RWPE1 (cell line): Measurements from ENCODE around the gene ATXN7L2.

Source experiments
- CTCF ChIA-PET: fragments of 350-600 bp; sonication (Branson Sonifier 250); formaldehyde crosslinking; extraction: SDS; loops from one replicate; lab custom pipeline; 2021; lab: Yijun Ruan, JAX
- POLR2A ChIA-PET: fragments of 400-600 bp; formaldehyde crosslinking; extraction: SDS; loops from one replicate; lab custom pipeline; 2020; ENCODE audit warnings: antibody characterized with exemption; ENCODE audit not compliant: low non-redundant PET; lab: Yijun Ruan, JAX
- DNase-seq: peaks from one replicate; pipeline ENCODE4 v3.0.0; 2012; ENCODE audit warnings: low spot score
- H3K27ac ChIP-seq: fragments of 450-650 bp; 2 replicates; pipeline ENCODE4 v1.5.1; 2017
- TF ChIP-seq, protein P1 (sequence below): fragments of 450-650 bp; conservative IDR thresholded peaks from 2 replicates; pipeline ENCODE4 v1.5.1; 2017; ENCODE audit warnings: low read depth, mild to moderate bottlenecking

The ATXN7L2 gene, protein sequence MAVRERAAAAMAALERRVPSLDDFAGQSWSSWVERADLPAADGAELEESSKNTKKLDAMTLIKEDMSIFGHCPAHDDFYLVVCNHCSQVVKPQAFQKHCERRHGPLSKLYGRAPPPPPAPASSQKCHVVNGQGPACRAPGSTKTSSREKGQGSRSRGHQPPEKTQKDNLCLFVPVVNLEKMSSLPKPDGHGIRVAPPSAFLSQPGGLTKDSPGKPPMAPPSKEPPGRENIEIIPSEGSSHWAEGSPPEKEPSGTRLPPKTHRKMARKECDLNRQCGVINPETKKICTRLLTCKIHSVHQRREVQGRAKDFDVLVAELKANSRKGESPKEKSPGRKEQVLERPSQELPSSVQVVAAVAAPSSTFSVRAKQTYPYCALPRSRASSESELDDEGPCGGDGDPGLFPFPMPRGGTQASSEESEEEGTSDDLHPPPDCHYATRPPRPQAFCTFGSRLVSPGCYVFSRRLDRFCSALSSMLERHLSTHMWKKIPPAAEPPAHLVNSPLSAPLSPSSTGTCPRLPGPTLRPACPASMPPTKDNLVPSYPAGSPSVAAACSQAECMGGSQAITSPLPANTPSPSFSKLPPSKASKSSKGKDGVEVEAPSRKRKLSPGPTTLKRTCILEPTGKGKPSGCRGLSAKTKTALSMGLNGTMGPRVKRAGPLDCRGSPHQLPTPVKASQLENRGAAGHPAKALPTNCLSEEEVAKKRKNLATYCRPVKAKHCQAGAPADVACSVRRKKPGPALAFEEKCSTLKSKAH

DNA sequence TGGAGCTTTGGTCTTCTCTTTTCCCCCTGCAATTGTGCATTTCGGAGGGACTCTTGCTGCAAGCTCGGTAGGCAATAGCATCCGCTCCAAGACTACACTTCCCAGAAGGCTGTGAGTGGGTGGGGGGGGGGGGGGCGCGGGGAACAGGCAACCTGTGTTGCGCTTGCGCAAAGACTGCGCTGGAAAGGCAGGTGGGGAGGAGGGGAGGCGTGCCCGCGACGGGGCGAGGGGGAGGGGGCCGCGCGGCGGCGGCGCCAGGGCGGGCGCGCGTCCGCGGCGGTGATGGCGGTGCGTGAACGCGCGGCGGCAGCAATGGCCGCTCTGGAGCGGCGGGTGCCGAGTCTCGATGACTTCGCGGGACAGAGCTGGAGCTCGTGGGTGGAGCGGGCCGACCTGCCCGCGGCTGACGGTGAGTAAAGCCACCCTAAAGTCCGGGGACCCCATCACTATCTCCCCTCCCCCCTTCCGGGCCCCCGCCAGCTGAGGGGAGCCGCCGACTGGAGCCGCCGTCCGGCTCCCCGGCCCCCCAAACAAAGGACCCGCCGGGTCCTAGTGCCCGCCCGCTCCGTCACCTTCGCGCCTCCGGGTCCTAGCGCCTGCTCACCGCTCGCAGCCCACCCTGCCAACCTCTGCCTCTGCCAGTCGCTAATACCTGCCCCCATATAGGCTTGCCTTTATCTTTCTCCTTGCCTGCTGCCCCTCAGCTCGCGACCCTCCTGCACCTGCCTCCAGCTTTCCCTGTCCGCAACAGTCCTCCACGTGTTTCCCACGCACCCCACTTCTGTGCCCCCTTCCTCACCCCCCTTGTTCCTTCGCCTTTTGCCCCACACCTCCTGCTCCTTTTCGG is at the start of gene ATXN7L2:
TSS of gene ATXN7L2 (plus strand) at position 234 of the 847 bp plus-strand sequence. CDS start at position 283, 49 bp downstream.
- TF ChIP-seq, protein P1, sequence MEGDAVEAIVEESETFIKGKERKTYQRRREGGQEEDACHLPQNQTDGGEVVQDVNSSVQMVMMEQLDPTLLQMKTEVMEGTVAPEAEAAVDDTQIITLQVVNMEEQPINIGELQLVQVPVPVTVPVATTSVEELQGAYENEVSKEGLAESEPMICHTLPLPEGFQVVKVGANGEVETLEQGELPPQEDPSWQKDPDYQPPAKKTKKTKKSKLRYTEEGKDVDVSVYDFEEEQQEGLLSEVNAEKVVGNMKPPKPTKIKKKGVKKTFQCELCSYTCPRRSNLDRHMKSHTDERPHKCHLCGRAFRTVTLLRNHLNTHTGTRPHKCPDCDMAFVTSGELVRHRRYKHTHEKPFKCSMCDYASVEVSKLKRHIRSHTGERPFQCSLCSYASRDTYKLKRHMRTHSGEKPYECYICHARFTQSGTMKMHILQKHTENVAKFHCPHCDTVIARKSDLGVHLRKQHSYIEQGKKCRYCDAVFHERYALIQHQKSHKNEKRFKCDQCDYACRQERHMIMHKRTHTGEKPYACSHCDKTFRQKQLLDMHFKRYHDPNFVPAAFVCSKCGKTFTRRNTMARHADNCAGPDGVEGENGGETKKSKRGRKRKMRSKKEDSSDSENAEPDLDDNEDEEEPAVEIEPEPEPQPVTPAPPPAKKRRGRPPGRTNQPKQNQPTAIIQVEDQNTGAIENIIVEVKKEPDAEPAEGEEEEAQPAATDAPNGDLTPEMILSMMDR = no peak
- POLR2A ChIA-PET = interaction anchor here (1.0 kb wide), 1 partner anchor 65 kb away, joined by 3 read pairs; the partner anchor contains the start of gene GNAI3
- DNase-seq = peak; percentile 99
- CTCF ChIA-PET = interaction anchor here (0.7 to 1.6 kb wide), 4 partner anchors 9 to 430 kb away, joined by 3 to 4 read pairs (median 4); partner anchors contain the start of gene CYB561D1
- peak within 1 kb of the TSS; percentile 82 for H3K27ac ChIP-seq

- no peak overlapping the region for H3K27ac ChIP-seq
- ChIA-PET CTCF (no interaction called here), POLR2A (no interaction called here)
- DNase-seq = no peak
- TF ChIP-seq, protein P1 = no peak
Measured at GRCh38 chr1:109434484-109434883, 49.2 kb upstream of the ATXN7L2 start.

DNA sequence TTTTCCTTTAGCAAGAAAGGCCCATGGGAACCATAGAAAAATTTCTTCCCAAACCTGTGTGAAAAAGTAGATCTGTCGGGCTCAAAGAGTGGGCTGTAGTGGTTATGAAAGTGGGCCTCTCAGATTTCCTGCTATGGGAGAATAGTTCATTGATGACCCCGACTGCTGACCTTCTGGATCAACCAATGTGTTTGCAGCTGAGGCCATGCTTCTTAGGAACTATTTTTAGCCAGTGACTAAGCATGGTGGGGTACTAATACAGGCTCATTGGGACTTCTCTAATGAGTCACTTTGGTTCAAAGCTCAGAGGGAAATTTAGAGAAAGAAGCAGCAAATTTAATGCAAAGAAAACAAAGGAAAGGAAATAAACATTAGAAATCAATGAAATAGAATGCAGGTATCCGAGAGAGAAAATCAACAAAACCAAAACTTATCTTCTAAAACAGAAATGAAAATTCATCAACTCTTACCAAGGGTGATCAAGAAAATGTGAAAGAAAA is 44.9 kb upstream of the ATXN7L2 start:
- CTCF ChIA-PET = no interaction called here
- no peak overlapping the region for H3K27ac ChIP-seq
- POLR2A ChIA-PET = no interaction called here
- peak; percentile 20 for DNase-seq
- TF ChIP-seq, protein P1 = no peak

- POLR2A ChIA-PET = no interaction called here
- DNase-seq = no peak
- TF ChIP-seq, protein P1 = no peak
- no peak overlapping the region for H3K27ac ChIP-seq
- CTCF ChIA-PET = no interaction called here
Measured at GRCh38 chr1:109441069-109441468, 42.6 kb upstream of the ATXN7L2 start.

GRCh38 chr1:109443476-109443875 is 40.2 kb upstream of the ATXN7L2 start:
- POLR2A ChIA-PET = no interaction called here

More at GRCh38 chr1:109443476-109443875, 40.2 kb upstream of the ATXN7L2 start:
- TF ChIP-seq, protein P1 = no peak
- DNase-seq = no peak
- no peak overlapping the region for H3K27ac ChIP-seq
- CTCF ChIA-PET = no interaction called here
